OCI-LY1 (cell line): ENCODE results near the gene WWOX.

Experiments used
- H2AFZ ChIP-seq: fragments of 200-600 bp; sonication (generic), shearing (Covaris generic); 2 replicates; pipeline ENCODE4 v1.6.0; 2014; ENCODE audit warnings: antibody characterized with exemption, mild to moderate bottlenecking, low read length
- H3F3A ChIP-seq: fragments of 200-600 bp; sonication (generic), shearing (Covaris generic); 2 replicates; pipeline ENCODE4 v1.6.0; 2014; ENCODE audit warnings: mild to moderate bottlenecking, antibody characterized with exemption, low read length, moderate library complexity; ENCODE audit not compliant: insufficient read depth
- H3K27ac ChIP-seq: fragments of 200-600 bp; sonication (generic); 2 replicates; pipeline ENCODE4 v1.5.1; 2014; ENCODE audit warnings: low read length, mixed run types, mild to moderate bottlenecking, low read depth; ENCODE audit not compliant: poor library complexity, severe bottlenecking
- H3K27me3 ChIP-seq: fragments of 200-600 bp; sonication (generic); 2 replicates; pipeline ENCODE4 v1.6.0; 2014; ENCODE audit warnings: antibody characterized with exemption, mild to moderate bottlenecking, low read length, moderate library complexity; ENCODE audit not compliant: insufficient read depth
- H3K36me3 ChIP-seq: fragments of 200-600 bp; sonication (generic); 2 replicates; pipeline ENCODE4 v1.6.1; 2014; ENCODE audit warnings: mild to moderate bottlenecking, antibody characterized with exemption, low read length, moderate library complexity, mixed read lengths; ENCODE audit not compliant: insufficient read depth
- H3K4me1 ChIP-seq: fragments of 200-600 bp; sonication (generic); 2 replicates; pipeline ENCODE4 v1.5.1; 2014; ENCODE audit warnings: mild to moderate bottlenecking, low read length, moderate library complexity; ENCODE audit not compliant: insufficient read depth, severe bottlenecking
- H3K4me2 ChIP-seq: fragments of 200-600 bp; sonication (generic), shearing (Covaris generic); 2 replicates; pipeline ENCODE4 v1.6.1; 2014; ENCODE audit warnings: low read length
- H3K4me3 ChIP-seq: fragments of 200-600 bp; sonication (generic); 2 replicates; pipeline ENCODE4 v1.5.1; 2014; ENCODE audit warnings: low read length, low read depth, mild to moderate bottlenecking, mixed read lengths; ENCODE audit not compliant: poor library complexity, severe bottlenecking
- H3K79me2 ChIP-seq: fragments of 200-600 bp; shearing (Covaris generic); 2 replicates; pipeline ENCODE4 v1.6.1; 2016; ENCODE audit warnings: mixed run types, low read length, mixed read lengths; ENCODE audit not compliant: insufficient read depth
- H3K9ac ChIP-seq: fragments of 200-600 bp; sonication (generic), shearing (Covaris generic); 2 replicates; pipeline ENCODE4 v1.6.1; 2014; ENCODE audit warnings: mild to moderate bottlenecking, low read length, mixed read lengths
- H3K9me2 ChIP-seq: fragments of 200-600 bp; sonication (generic), shearing (Covaris generic); 2 replicates; pipeline ENCODE4 v1.6.1; 2014; ENCODE audit warnings: low read depth, mild to moderate bottlenecking, low read length, mixed read lengths
- H3K9me3 ChIP-seq: fragments of 200-600 bp; shearing (Covaris generic); 2 replicates; pipeline ENCODE4 v1.6.1; 2014; ENCODE audit warnings: low read length, mixed read lengths
- H4K20me1 ChIP-seq: fragments of 200-600 bp; sonication (generic), shearing (Covaris generic); 2 replicates; pipeline ENCODE4 v1.6.0; 2016; ENCODE audit warnings: mild to moderate bottlenecking, low read length; ENCODE audit not compliant: insufficient read depth
- CTCF ChIP-seq: fragments of 200-600 bp; sonication (generic), shearing (Covaris generic); IDR thresholded peaks from 2 replicates; pipeline ENCODE4 v1.5.1; 2017; ENCODE audit warnings: mild to moderate bottlenecking, antibody characterized with exemption, low read length, moderate library complexity, mixed read lengths
- EZH2 ChIP-seq: fragments of 200-600 bp; sonication (generic), shearing (Covaris generic); IDR thresholded peaks from 2 replicates; pipeline ENCODE4 v1.8.0; 2017; ENCODE audit warnings: borderline replicate concordance, mixed run types, mild to moderate bottlenecking, antibody characterized with exemption, low read length, moderate library complexity, mixed read lengths

The WWOX gene

DNA sequence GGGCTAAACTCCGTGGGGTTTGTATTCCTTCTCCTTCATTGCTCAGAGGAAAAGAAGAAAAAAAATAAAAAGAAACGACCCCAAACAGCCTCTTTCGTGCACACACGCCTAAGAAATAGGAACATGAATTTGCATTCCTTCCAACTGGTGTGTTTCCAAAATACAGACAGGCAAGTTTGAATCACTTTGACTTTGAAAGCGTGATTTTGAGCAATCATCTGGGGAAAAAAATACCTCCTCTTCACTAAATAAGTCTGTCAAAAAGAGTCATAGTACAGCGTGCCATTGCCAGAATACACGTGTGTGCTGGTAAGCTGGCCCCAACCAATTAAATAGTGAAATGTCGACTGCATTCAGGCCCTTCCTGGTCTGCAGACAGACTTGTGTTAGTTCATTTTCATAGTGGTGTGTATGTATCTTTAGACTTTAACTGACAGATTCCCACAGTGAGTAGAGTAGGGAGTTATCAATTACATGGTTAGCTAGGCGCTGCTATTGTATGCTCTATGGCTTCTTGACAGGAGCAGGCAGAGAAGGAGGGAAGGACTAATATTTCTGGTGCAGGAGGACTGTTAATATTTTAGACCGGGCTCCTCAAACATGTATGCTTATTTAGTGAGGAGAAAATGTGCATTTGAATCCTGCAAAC, 882.8 kb downstream of the WWOX start:
- Histone ChIP-seq H3K27ac (no peak overlapping the region), H3F3A (no peaks in the 10 kb centered on the region), H3K27me3 (no peaks in the 10 kb centered on the region), H4K20me1 (no peaks in the 10 kb centered on the region), H3K4me3 (no peak overlapping the region), H3K36me3 (no peaks in the 10 kb centered on the region), H3K79me2 (no peaks in the 10 kb centered on the region), H3K4me1 (no peaks in the 10 kb centered on the region), H3K9me2 (no peaks in the 10 kb centered on the region), H3K4me2 (no peak overlapping the region), H2AFZ (no peak overlapping the region), H3K9me3 (no peaks in the 10 kb centered on the region), H3K9ac (no peak overlapping the region)
- TF ChIP-seq EZH2 (no peak), CTCF (no peak)

GRCh38 chr16:78984324-78984723, 884.9 kb downstream of the WWOX start:
- H3K4me3 ChIP-seq = no peak overlapping the region
- H3K4me2 ChIP-seq = no peak overlapping the region
- no peak overlapping the region for H2AFZ ChIP-seq
- H3K79me2 ChIP-seq = no peaks in the 10 kb centered on the region
- no peaks in the 10 kb centered on the region for H3K9me3 ChIP-seq
- H3K9me2 ChIP-seq = no peaks in the 10 kb centered on the region
- H3K27ac ChIP-seq = no peak overlapping the region
- TF ChIP-seq EZH2 = no peak
- TF ChIP-seq CTCF = no peak
- H3K36me3 ChIP-seq = no peaks in the 10 kb centered on the region
- no peaks in the 10 kb centered on the region for H3K4me1 ChIP-seq
- no peaks in the 10 kb centered on the region for H4K20me1 ChIP-seq
- H3K9ac ChIP-seq = no peak overlapping the region
- no peaks in the 10 kb centered on the region for H3F3A ChIP-seq
- H3K27me3 ChIP-seq = no peaks in the 10 kb centered on the region

GRCh38 chr16:78984887-78985464, 885.5 kb downstream of the WWOX start:
- Histone ChIP-seq H4K20me1 (no peaks in the 10 kb centered on the region), H3K4me2 (no peak overlapping the region), H3K27me3 (no peaks in the 10 kb centered on the region), H2AFZ (no peak overlapping the region), H3F3A (no peaks in the 10 kb centered on the region), H3K4me1 (no peaks in the 10 kb centered on the region), H3K9me3 (no peaks in the 10 kb centered on the region), H3K27ac (no peak overlapping the region), H3K79me2 (no peaks in the 10 kb centered on the region), H3K36me3 (no peaks in the 10 kb centered on the region), H3K9ac (no peak overlapping the region), H3K4me3 (no peak overlapping the region), H3K9me2 (no peaks in the 10 kb centered on the region)
- no peak for TF ChIP-seq EZH2
- TF ChIP-seq CTCF = no peak
